K562 (cell line): ENCODE data around the gene PPM1H. TPM values are rescaled to one million over a fixed set of nuclear protein-coding genes. Genes with fewer than 3 reads are reported as not detected.

Experiments
- ARID2 ChIP-seq: fragments of 450-650 bp; IDR thresholded peaks from 2 replicates; pipeline ENCODE4 v1.6.1; 2017; ENCODE audit warnings: antibody characterized with exemption, mild to moderate bottlenecking
- ATF6 ChIP-seq: sonication (generic); formaldehyde crosslinking; IDR thresholded peaks from 2 replicates; pipeline ENCODE4 v1.4.0; 2020; ENCODE audit warnings: mild to moderate bottlenecking, missing genetic modification reagents
- CCNT2 ChIP-seq: IDR thresholded peaks from 2 replicates; pipeline ENCODE4 v1.6.1; 2011; ENCODE audit warnings: borderline replicate concordance, low read depth, mild to moderate bottlenecking, moderate library complexity, mixed read lengths, low read length; ENCODE audit not compliant: insufficient read length; ENCODE audit errors: extremely low read depth
- E4F1 ChIP-seq: fragments of 250-450 bp; sonication (Bioruptor Pico); IDR thresholded peaks from 2 replicates; pipeline ENCODE4 v1.5.0; 2021; ENCODE audit warnings: mild to moderate bottlenecking, borderline replicate concordance
- GATAD2B ChIP-seq: fragments of 450-650 bp; IDR thresholded peaks from 2 replicates; pipeline ENCODE4 v1.6.1; 2017; ENCODE audit warnings: mild to moderate bottlenecking, borderline replicate concordance
- HDAC3 ChIP-seq: fragments of 450-650 bp; IDR thresholded peaks from 2 replicates; pipeline ENCODE4 v1.6.1; 2018; ENCODE audit warnings: borderline replicate concordance, mild to moderate bottlenecking, moderate library complexity; ENCODE audit not compliant: partially characterized antibody
- HDAC8 ChIP-seq: fragments of 450-650 bp; IDR thresholded peaks from 2 replicates; pipeline ENCODE4 v1.6.1; 2016; ENCODE audit warnings: mild to moderate bottlenecking, missing genetic modification characterization, moderate library complexity, missing compliant biosample characterization
- MTA2 ChIP-seq: fragments of 450-650 bp; IDR thresholded peaks from 2 replicates; pipeline ENCODE4 v1.6.1; 2016; ENCODE audit warnings: low read depth
- MTA3 ChIP-seq: fragments of 450-650 bp; formaldehyde crosslinking; IDR thresholded peaks from 2 replicates; pipeline ENCODE4 v1.6.1; 2017; ENCODE audit warnings: mild to moderate bottlenecking, borderline replicate concordance
- NCOR1 ChIP-seq: fragments of 450-650 bp; IDR thresholded peaks from 2 replicates; pipeline ENCODE4 v1.6.1; 2016; ENCODE audit warnings: mild to moderate bottlenecking, moderate library complexity
- PATZ1 ChIP-seq: fragments of 250-450 bp; sonication (Bioruptor Pico); IDR thresholded peaks from 2 replicates; pipeline ENCODE4 v1.5.0; 2020; ENCODE audit warnings: mild to moderate bottlenecking, borderline replicate concordance
- POLR2AphosphoS5 ChIP-seq: IDR thresholded peaks from 2 replicates; pipeline ENCODE4 v1.6.1; 2011; ENCODE audit warnings: mild to moderate bottlenecking, low read depth, low read length, moderate library complexity; ENCODE audit not compliant: control insufficient read depth, insufficient read depth
- TBL1XR1 ChIP-seq, 2 experiments: IDR thresholded peaks; 2 replicates each; pipeline ENCODE4 v1.6.1; 2012; ENCODE audit warnings: improper control_type of control experiment in 2 of 2, low read length in 2 of 2, mild to moderate bottlenecking in 1 of 2
- TEAD1 ChIP-seq, 2 experiments: fragments of 450-650 bp in 1 of 2; sonication (generic) in 1 of 2; formaldehyde crosslinking; IDR thresholded peaks; 2 replicates each; pipeline versions ENCODE4 v1.4.0 to v1.8.0; 2020 to 2022; ENCODE audit warnings: mild to moderate bottlenecking in 2 of 2, missing genetic modification reagents in 1 of 2
- ZBTB9 ChIP-seq: fragments of 450-650 bp; formaldehyde crosslinking; IDR thresholded peaks from 2 replicates; pipeline ENCODE4 v1.4.0; 2020; ENCODE audit warnings: mild to moderate bottlenecking, moderate library complexity
- ZFP36 ChIP-seq: fragments of 150-350 bp; IDR thresholded peaks from 2 replicates; pipeline ENCODE4 v1.6.1; 2018; ENCODE audit warnings: low read length, low read depth; ENCODE audit not compliant: partially characterized antibody
- ZFPM2 ChIP-seq: fragments of 250-450 bp; sonication (Bioruptor Pico); IDR thresholded peaks from 2 replicates; pipeline ENCODE4 v1.5.1; 2022; ENCODE audit warnings: mild to moderate bottlenecking
- ZNF121 ChIP-seq: sonication (generic); formaldehyde crosslinking; conservative IDR thresholded peaks from 2 replicates; pipeline ENCODE4 v1.8.0; 2022; ENCODE audit warnings: missing genetic modification reagents
- ZNF444 ChIP-seq: fragments of 250-450 bp; sonication (Bioruptor Pico); IDR thresholded peaks from 2 replicates; pipeline ENCODE4 v1.4.0; 2020; ENCODE audit warnings: mild to moderate bottlenecking, moderate library complexity
- ZNF830 ChIP-seq: fragments of 250-450 bp; sonication (Bioruptor Pico); IDR thresholded peaks from 2 replicates; pipeline ENCODE4 v1.5.0; 2021; ENCODE audit warnings: mild to moderate bottlenecking
- polyA plus RNA-seq, 8 experiments: library from polyadenylated mRNA; depleted of rRNA in 4 of 8; stranded (reverse) in 5 of 8; unstranded in 3 of 8; fragments of >200 nt; fragmentation: Nextera tagmentation in 2 of 8; fragmentation: Illumina TruSeq in 1 of 8; extraction: Ambion mirVana in 2 of 8; extraction: Trizol in 1 of 8; gene quantifications; 2 replicates each; pipeline versions ENCODE4 v1.2.1 to v1.2.3, GENCODE V29; 2011 to 2014; ENCODE audit warnings: inconsistent platforms in 1 of 8, missing spikeins in 1 of 8
- total RNA-seq, 7 experiments: library from RNA; depleted of rRNA in 6 of 7; stranded (reverse); fragments of >200 nt in 6 of 7; fragmentation: Illumina TruSeq in 2 of 7; extraction: Trizol in 2 of 7; gene quantifications; 2 replicates each; pipeline versions ENCODE4 v1.2.1 to v1.2.3, GENCODE V29; 2011 to 2021; ENCODE audit warnings: low replicate concordance in 1 of 7

The PPM1H gene
- total and polyA plus RNA-seq, 9 of the 15 experiments (the other 6 are each of a cell fraction or from before 2014, with no cell fraction given) = 5.3 to 29.3 (median 11.3) TPM

GRCh38 chr12:62910549-62911169, 24.3 kb downstream of the PPM1H start (continued):
- TF ChIP-seq ZFP36 = peak; percentile 79
- TF ChIP-seq HDAC8 (tag) = no peak
- TF ChIP-seq TEAD1 (CRISPR knock-in tag; IDR thresholded peaks at IDR 0.05) = peak in 1 of 2 experiments; percentile 56; a peak in 1 of 4 replicates
- 0 out of 2 replicates have a peak, but pooled peaks have one; percentile 26 for TF ChIP-seq ZBTB9
- peak; percentile 94 for TF ChIP-seq MTA2
- no peak for TF ChIP-seq ZNF444 (CRISPR knock-in tag)
- TF ChIP-seq ZNF830 (CRISPR knock-in tag) = no peak
- TF ChIP-seq MTA3 = peak; percentile 77; the same call in 1 of the 2 replicates
- TF ChIP-seq PATZ1 (CRISPR knock-in tag) = no peak
- TF ChIP-seq GATAD2B = peak; percentile 86; the same call in 1 of the 2 replicates
- TF ChIP-seq CCNT2 = peak; percentile 96
- no peak for TF ChIP-seq ZFPM2 (CRISPR knock-in tag)
- no peak for TF ChIP-seq ARID2
- no peak for TF ChIP-seq ZNF121 (CRISPR knock-in tag)
- peak; percentile 87 for TF ChIP-seq HDAC3
- TF ChIP-seq ATF6 = no peak
- TF ChIP-seq NCOR1 = peak; percentile 95
- TF ChIP-seq POLR2AphosphoS5 = peak; percentile 78
- peak; percentile 46 to 91; a peak in 3 of 4 replicates for TF ChIP-seq TBL1XR1 (IDR thresholded peaks at IDR 0.05; ENCODE audit: low read length in 2 of 2)
- no peak for TF ChIP-seq E4F1 (CRISPR knock-in tag)
